Measurements from ENCODE around the gene PSMC6.
"Not testable (repeated sequence)": the region's sequence is repeated elsewhere in the genome, so short reads cannot be mapped to it uniquely, and the experiment has no call there.

Gene PSMC6

DNA sequence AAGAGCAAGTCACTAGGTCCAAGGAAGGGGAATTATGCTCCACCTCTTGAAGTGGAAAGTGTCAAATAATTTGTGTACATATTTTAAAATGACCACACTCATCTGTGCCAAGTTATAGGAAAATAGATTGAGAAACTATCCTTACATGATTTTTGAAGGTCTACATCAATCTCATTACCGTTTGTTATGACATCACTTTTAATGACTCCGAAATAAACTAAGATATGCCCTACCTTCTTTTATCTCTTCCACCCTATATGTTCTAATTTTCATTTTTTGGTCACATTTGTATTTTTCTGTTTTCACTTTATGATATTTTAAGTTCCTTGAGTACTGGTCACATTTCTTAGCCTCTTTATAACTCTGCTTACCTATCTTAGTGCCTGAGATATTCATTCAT lies 3.3 kb upstream of the PSMC6 start:
- in situ Hi-C loops (cut with HindIII; ENCODE audit: low pct_ligation_motif_present, low pct_unique_long_range_greater_than_20kb, low sequenced_read_pairs), result no loop called here
- DNase-seq, result no peak

DNA sequence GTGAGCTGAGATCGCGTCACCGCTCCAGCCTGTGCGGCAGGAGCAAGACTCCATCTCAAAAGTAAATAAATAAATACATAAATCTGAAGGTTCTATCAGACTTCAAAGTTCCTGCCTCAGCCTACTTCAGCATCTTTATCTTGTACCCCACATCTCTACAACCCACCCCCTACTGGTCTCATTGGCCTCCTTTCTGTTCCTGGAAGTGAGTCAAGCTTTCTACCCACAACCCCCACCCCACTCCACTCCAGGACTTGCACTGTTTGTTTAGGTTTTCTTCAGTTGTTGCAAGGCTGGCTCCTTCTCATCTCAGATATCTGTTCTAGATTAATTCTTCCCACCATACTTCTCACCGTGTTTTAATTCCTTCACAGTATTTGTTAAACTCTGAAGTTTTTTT lies 714 bp upstream of the PSMC6 start:
- in situ Hi-C loops (cut with HindIII; ENCODE audit: low pct_ligation_motif_present, low pct_unique_long_range_greater_than_20kb, low sequenced_read_pairs), result no loop called here

DNA sequence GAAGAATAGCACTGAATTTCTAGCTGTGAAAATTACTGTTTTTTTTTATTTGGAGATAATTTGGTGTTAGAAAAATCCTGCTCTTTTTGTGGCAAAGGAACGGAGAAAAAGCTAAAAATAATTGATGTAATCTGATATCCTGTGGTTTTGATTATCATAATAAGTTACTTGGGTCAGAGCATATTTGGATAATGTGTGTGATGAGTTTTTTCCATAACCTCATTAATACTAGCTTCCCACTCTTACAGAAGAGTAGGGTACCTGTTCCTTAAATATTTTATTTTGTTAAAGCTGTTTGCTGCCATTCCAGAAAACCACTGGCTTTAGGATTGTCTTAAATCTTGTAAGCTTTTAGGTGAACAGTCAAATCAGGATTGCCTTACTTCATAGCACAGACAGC lies 4.7 kb downstream of the PSMC6 start:
- DNase-seq, result no peak
- in situ Hi-C loops (cut with HindIII; ENCODE audit: low pct_ligation_motif_present, low pct_unique_long_range_greater_than_20kb, low sequenced_read_pairs), result no loop called here

More for the DNA sequence above, 714 bp upstream of the PSMC6 start:
- DNase-seq, result peak; percentile 34

DNA sequence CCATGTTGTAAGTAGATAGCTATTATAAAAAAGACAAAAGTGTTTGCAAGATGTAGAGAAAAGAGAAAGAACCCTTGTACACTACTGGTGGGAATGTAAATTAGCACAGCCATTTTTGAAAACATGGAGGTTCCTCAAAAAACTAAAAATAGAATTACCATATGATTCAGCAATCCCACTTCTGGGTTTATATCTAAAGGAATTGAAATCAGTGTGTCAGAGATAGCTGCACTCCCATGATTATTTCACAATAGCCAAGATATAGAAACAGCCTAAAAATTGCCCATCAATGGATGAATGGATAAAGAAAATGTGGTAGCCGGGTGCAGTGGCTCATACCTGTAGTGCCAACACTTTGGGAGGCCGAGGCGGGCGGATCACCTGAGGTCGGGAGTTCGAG lies 9.2 kb downstream of the PSMC6 start:
- DNase-seq, result no peak

DNA sequence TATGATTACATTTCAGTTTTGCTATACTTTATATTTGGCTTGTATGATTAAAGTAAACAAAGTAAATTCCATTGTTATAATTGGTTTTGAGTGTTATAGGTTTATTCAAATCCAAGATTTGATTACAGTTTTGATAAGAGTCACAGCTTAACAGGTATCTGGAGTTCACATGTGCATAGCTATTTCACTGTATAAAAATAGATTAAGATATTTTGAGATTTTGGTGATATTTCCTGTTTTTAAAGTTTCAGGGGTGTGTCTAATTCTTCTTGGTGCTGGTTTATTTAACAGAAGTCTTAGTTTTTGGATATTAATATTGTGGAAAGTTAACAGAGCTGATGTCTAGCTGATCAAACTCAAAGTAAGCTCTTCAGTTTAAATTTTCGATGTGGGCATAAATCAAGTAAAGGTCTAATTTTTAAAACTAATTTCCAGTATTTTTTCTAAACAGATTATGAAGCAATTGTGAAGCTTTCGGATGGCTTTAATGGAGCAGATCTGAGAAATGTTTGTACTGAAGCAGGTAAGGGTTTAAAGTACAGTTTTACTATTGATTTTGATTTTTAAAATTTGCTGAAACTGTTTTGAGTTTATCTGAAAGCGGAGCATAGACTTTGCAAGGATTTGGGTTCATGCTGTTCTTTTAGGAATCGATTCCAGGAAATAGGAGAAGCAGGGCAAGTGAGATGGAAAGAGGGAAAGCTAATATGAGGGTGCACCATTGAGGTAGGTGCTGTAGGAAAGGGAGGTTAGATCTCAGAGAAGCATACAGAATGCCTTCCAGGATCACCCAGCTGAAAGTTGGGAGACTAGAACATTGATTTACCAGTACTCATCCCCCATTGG lies 16.7 kb downstream of the PSMC6 start:
- in situ Hi-C loops (cut with HindIII; ENCODE audit: low pct_ligation_motif_present, low pct_unique_long_range_greater_than_20kb, low sequenced_read_pairs), result no loop called here
- DNase-seq, result no peak

More for the DNA sequence above, 9.2 kb downstream of the PSMC6 start:
- in situ Hi-C loops (cut with HindIII; ENCODE audit: low pct_ligation_motif_present, low pct_unique_long_range_greater_than_20kb, low sequenced_read_pairs), result no loop called here

DNA sequence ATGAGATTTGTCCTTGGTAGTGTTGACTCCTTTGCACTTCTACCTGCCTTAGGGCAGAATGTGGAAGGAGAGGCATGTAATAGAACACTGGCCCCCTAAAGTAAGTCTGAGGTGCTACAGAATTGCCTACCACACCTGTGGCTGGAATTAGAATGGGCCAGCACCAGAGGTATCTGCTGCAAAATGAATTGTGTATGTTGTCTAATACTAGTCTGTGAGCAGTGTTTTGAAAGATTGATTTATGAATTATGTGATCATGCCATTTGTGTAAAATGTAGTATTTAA lies 17.3 kb downstream of the PSMC6 start:
- in situ Hi-C loops (cut with HindIII; ENCODE audit: low pct_ligation_motif_present, low pct_unique_long_range_greater_than_20kb, low sequenced_read_pairs), result no loop called here
- no peak for DNase-seq

DNA sequence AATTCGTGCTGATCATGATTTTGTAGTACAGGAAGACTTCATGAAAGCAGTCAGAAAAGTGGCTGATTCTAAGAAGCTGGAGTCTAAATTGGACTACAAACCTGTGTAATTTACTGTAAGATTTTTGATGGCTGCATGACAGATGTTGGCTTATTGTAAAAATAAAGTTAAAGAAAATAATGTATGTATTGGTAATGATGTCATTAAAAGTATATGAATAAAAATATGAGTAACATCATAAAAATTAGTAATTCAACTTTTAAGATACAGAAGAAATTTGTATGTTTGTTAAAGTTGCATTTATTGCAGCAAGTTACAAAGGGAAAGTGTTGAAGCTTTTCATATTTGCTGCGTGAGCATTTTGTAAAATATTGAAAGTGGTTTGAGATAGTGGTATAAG lies 20.5 kb downstream of the PSMC6 start:
- in situ Hi-C loops (cut with HindIII; ENCODE audit: low pct_ligation_motif_present, low pct_unique_long_range_greater_than_20kb, low sequenced_read_pairs); DNase-seq: not testable (repeated sequence)

DNA sequence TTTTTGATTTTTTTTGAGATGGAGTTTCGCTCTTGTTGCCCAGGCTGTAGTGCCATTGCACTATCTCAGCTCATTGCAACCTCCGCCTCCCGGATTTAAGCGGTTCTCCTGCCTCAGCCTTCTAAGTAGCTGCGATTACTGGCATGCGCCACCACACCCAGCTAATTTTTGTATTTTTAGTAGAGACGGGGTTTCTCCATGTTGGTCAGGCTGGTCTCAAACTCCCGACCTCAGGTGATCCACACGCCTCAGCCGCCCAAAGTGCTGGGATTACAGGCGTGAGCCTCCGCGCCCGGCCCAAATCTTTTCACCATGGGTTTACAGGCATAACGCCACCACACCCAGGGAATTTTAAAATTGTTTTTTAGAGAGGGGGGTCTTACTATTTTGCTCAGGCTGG lies 22.0 kb downstream of the PSMC6 start:
- DNase-seq; in situ Hi-C loops (cut with HindIII; ENCODE audit: low pct_ligation_motif_present, low pct_unique_long_range_greater_than_20kb, low sequenced_read_pairs): not testable (repeated sequence)

DNA sequence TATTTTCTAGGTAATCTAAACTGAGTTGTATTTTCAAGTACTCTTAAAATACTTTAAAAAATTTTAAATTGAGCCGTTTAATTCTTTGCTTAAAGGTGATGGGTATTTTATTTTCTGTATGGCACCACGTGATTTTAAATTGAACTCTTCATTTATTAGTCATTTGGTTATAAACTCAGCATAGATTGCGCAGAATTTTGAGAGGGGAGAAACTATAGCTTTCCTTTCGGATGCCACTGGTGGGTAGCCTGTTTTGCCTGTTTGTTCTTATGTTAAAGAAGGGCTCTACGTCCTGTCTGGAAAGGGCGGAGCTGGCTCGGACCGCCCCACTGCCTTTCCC lies 22.6 kb downstream of the PSMC6 start:
- DNase-seq, result no peak

DNA sequence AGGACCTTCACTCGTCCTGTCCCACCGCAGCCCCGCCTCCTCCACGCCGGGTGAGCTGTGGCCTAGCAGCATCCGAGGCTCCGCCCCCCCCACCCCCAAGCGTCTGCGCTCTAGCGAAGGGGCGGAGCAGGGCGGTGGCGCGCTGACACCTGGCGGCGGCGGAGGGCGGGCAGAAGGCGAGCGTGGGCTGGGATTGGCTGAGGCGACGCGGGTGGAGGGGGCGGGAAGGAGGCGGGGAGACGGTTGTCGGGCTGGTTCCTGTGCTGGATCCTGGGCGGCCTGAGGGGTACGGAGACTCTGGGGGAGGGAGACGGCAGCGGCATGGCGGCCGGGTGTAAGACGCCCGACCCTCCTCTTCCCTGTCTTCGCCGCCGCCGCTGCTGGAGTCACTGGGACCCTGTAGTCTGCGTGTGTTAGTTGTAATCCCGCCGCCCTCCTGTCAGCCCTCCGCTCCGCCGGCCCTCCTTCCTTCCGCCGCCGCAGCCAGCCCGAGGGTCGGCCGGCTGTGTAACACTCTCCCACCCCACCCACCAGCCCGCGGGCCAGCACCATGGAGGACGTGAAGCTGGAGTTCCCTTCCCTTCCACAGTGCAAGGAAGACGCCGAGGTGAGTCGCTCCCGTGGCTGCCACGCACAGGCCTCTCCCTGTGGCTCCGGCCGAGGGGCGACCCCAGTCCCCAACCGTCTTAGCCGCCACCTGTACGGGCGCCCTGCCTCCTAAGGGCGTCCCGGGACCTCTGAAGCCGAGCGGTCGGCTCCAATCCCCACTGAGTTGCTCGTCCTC lies 23.1 kb downstream of the PSMC6 start, which contains the start of gene STYX:
Gene STYX, plus strand, starts transcription at position 242 of the 784 bp plus-strand sequence. Its CDS starts 309 bp downstream, at position 551.
- in situ Hi-C loops (cut with HindIII; ENCODE audit: low pct_ligation_motif_present, low pct_unique_long_range_greater_than_20kb, low sequenced_read_pairs), result no loop called here
- peak; percentile 96 for DNase-seq

More for the DNA sequence above, 22.6 kb downstream of the PSMC6 start:
- in situ Hi-C loops (cut with HindIII; ENCODE audit: low pct_ligation_motif_present, low pct_unique_long_range_greater_than_20kb, low sequenced_read_pairs), result no loop called here

DNA sequence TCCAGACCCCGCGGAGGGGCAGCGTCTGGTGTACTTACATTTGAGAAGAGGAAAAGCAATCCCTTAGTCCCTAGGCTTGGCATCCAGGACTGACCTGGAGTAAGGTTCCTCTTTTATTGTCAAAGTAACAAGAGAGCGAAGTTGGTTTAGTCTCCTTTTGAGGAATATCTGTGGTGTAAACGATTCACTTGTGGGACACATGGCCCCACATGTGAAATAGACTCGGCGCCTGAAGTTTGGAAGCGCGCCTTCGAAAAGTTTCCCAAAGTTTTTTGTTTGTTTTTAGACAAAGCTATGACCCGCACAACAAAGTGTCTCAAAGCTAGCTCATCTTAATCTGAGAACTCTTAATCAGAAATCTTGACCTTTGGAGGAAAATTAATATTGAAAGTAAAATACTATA lies 23.7 kb downstream of the PSMC6 start:
- in situ Hi-C loops (cut with HindIII; ENCODE audit: low pct_ligation_motif_present, low pct_unique_long_range_greater_than_20kb, low sequenced_read_pairs), result no loop called here
- peak; percentile 46 for DNase-seq

DNA sequence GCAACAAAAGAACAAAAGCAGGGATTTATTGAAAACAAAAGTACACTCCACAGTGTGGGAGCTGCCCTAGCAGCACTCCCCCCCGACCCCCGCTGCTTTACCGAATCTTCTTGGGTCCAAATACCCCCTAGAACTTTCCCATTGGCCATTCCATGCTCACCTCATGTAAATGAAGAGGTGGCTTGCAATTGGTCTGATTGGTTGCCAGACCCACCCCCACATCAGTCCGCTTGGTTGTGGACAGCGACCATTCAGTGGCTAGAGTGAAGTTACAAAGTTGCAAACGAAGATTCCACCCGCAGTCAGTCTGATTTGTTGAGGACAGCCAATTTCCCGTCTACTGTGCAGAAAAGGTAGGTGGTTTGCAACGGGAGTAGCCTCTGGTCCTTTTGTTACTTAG lies 26.8 kb downstream of the PSMC6 start:
- no peak for DNase-seq
- in situ Hi-C loops (cut with HindIII; ENCODE audit: low pct_ligation_motif_present, low pct_unique_long_range_greater_than_20kb, low sequenced_read_pairs), result no loop called here

DNA sequence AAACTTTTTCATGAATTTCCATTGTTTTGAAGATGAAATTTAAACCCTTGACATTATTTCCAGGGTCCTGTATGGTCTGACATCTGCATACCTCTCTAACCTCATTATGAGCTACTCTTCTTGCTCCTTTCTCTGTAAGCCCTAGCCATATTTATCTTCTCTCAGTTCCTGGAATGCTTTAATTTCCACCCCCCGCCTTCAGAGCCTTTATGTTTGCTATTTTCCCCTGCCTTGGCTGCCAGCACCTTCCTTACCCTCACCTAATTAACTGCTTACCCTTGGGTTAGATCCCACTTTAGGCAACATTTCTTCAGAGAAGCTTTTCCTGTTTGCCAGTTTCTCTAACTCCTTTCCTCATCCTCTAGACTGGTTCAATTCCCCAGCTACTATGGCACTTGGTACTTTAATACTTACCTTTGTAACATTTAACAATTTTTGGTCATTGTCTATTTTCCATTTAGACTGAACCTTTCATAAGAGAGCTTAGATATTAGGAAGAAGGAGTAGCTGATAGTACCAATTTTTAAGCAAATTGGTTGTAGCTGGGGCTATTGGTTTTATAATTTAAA lies 29.0 kb downstream of the PSMC6 start:
- no peak for DNase-seq
- in situ Hi-C loops (cut with HindIII; ENCODE audit: low pct_ligation_motif_present, low pct_unique_long_range_greater_than_20kb, low sequenced_read_pairs), result no loop called here

DNA sequence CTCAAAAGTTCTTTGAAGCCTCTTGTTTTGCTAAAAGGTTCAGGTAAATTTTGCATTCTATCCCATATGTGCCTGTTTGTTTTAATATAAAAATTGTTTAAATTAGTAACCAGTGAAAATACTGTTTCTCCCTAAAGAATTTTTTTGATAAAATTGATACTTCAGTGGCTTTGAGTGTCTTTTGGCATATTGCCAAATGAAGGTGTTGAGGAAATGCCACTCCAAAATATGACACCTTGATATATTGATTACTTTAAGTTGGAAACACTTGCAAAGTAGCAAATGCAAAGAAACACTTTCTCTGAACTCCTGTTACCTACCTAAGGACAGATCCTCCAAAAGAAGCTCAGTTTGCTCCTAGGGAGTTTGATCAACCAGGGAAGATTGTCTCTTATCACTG lies 31.4 kb downstream of the PSMC6 start:
- in situ Hi-C loops (cut with HindIII; ENCODE audit: low pct_ligation_motif_present, low pct_unique_long_range_greater_than_20kb, low sequenced_read_pairs), result no loop called here

DNA sequence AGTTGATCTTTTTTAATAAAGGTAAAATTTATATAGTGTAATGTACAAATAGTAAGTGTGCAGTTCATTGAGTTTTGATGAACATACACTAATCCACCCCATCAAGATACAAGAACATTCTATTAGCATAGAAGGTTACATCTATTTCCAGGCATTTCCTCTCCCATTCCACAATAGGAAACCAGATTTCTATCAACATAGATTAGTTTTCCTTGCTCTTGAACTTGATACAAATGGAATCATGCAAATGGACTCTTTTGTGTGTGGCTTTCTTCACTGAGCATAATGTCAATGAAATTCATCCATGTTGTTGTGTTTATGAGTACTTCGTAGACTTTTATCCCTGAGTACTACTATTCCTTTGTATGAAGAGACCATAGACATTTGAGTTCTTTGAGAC lies 33.8 kb downstream of the PSMC6 start:
- in situ Hi-C loops (cut with HindIII; ENCODE audit: low pct_ligation_motif_present, low pct_unique_long_range_greater_than_20kb, low sequenced_read_pairs), result no loop called here
- no peak for DNase-seq

More for the DNA sequence above, 31.4 kb downstream of the PSMC6 start:
- no peak for DNase-seq

DNA sequence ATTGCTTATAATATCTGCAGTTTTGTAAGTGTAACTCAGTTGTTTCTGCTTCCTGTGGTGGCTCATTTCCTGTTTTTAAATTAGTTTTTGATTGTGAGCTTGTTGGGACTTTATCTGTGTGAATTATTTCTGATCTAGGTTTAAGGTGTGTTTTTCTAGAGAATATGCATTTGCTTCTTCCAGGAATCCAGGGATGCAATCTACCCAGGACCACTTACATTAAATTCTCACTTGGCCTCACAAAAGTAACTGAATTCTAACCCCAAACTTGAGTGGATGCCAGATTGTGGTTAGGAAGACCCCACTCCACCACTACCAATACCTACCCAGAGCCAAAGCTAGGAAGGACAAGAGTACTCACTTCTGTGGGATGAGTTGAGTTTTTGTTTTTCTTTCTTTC lies 34.9 kb downstream of the PSMC6 start:
- DNase-seq, result no peak
- in situ Hi-C loops (cut with HindIII; ENCODE audit: low pct_ligation_motif_present, low pct_unique_long_range_greater_than_20kb, low sequenced_read_pairs), result no loop called here

DNA sequence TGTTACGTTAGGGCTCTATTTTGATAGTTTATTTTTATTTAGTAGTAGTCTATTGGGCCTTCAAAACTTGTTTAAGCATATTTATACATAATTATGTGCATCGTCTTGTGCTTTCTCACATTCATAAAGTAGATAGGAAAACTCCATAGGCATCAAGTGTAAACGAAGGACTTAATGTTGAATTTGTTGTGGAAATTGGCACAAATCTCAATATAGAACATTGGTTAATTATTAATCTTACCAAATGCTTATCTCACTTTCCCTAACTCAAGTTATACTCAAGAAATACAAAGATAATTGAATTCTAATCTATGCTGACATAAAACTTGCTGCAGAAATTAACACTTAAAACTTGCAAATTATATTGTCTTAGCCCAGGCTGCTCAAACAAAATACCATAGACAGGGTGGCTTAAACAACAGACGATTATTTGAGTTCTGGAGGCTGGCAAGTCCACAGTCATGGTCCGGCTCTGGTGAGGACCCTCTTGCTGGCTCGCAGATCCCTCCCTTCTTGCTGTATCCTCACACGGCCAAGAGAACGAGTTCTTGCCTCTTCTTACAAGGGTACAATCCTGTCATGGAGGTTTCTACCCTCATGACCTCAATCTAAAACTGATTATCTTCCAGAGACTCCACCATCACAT lies 41.8 kb downstream of the PSMC6 start:
- in situ Hi-C loops (cut with HindIII; ENCODE audit: low pct_ligation_motif_present, low pct_unique_long_range_greater_than_20kb, low sequenced_read_pairs), result no loop called here
- DNase-seq, result no peak

DNA sequence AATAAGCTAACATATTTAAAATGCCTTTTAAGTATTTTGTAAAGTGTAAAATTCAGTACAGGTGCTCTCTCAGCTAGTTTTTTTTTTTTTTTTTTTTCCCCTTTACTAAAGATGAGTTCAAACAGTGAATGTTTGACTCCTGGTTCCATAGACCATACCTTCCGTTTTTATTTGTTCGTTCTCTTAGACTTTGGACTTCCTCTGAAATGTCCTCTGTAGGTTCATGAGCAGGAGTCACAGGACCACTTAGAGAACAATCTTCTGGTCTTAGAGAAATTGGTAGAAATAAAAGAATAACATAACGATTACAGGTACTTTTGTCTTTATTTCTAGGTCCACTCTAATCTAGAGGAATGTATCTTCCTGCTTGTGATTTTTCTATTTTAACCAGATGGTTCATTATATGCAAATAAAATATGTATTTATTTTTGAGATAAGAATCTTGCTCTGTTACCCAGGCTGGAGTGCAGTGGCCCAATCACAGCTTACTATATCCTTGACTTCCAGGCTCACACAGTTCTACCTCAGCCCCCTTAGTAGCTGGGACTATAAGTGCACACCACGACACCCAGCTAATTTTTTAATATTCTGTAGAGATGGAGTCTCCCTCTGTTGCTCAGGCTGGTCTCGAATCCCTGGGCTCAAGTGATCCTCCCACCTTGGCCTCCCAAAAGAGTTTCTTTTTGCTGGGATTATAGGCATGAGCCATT lies 48.8 kb downstream of the PSMC6 start:
- DNase-seq, result no peak
- in situ Hi-C loops (cut with HindIII; ENCODE audit: low pct_ligation_motif_present, low pct_unique_long_range_greater_than_20kb, low sequenced_read_pairs), result no loop called here

DNA sequence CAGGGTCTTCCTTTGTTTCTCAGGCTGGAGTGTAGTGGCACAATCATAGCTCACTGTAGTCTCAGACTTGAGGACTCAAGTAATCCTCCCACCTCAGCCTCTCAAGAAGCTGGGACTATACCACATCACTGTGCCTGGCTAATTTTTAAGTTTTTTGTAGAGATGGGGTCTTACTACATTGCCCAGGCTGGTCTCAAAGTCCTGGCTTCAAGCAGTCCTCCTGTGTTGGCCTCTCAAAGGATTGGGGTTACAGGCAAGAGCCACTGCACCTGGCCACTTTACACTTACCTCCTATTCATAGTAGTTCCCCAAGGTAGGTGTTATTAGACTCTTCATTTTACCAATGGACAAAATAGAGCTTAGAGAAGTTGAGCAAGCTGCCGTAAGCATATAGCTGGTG lies 52.1 kb downstream of the PSMC6 start:
- in situ Hi-C loops (cut with HindIII; ENCODE audit: low pct_ligation_motif_present, low pct_unique_long_range_greater_than_20kb, low sequenced_read_pairs), result no loop called here
- no peak for DNase-seq
